SK-N-SH (cell line): ENCODE measurements around the gene ITGB6. TPM values are rescaled to one million over a fixed set of nuclear protein-coding genes. Genes with fewer than 3 reads are reported as not detected.

Experiments used
- CTCF ChIA-PET: fragments of 300-600, 350-600 bp; formaldehyde crosslinking; extraction: SDS; loops from one replicate; lab custom pipeline; 2021; lab: Yijun Ruan, JAX
- POLR2A ChIA-PET: fragments of 350-600 bp; sonication (Branson Sonifier 250); formaldehyde crosslinking; extraction: SDS; loops from one replicate; lab custom pipeline; 2020; ENCODE audit warnings: antibody characterized with exemption, inconsistent platforms; lab: Yijun Ruan, JAX
- DNase-seq: peaks from one replicate; pipeline ENCODE4 v3.0.0; 2012
- H2AFZ ChIP-seq: fragments of 200-600 bp; sonication (generic); 2 replicates; pipeline ENCODE4 v1.8.1; 2016; ENCODE audit warnings: antibody characterized with exemption, mild to moderate bottlenecking, low read depth
- H3F3A ChIP-seq: fragments of 200-600 bp; sonication (generic); replicated peaks from 2 replicates; pipeline ENCODE3; 2016; ENCODE audit warnings: antibody characterized with exemption, mild to moderate bottlenecking; ENCODE audit not compliant: insufficient read depth
- H3K27ac ChIP-seq, 2 experiments: fragments of 200-500 bp in 1 of 2; fragments of 200-600 bp in 1 of 2; sonication (Bioruptor generic) in 1 of 2; sonication (generic), shearing (Covaris generic) in 1 of 2; 2 replicates each; pipeline versions ENCODE4 v1.5.1 to v1.6.1; 2014 to 2016; ENCODE audit warnings: low read depth in 2 of 2, inconsistent platforms in 1 of 2, low read length in 1 of 2, mild to moderate bottlenecking in 1 of 2, mixed read lengths in 1 of 2
- H3K27me3 ChIP-seq: fragments of 200-600 bp; sonication (generic), shearing (Covaris generic); 2 replicates; pipeline ENCODE4 v1.6.1; 2016; ENCODE audit warnings: mixed run types; ENCODE audit not compliant: insufficient read depth
- H3K36me3 ChIP-seq, 2 experiments: fragments of 200-500 bp in 1 of 2; fragments of 200-600 bp in 1 of 2; sonication (Bioruptor generic) in 1 of 2; sonication (generic) in 1 of 2; replicated peaks in 1 of 2; 2 replicates each; pipeline versions ENCODE3 to v1.5.1; 2014 to 2016; ENCODE audit warnings: low read length in 1 of 2, mild to moderate bottlenecking in 1 of 2; ENCODE audit not compliant: insufficient read depth in 2 of 2, control insufficient read depth in 1 of 2
- H3K4me1 ChIP-seq, 2 experiments: fragments of 200-500 bp in 1 of 2; fragments of 200-600 bp in 1 of 2; sonication (Bioruptor generic) in 1 of 2; sonication (generic), shearing (Covaris generic) in 1 of 2; 2 replicates each; pipeline versions ENCODE4 v1.5.1 to v1.6.1; 2014 to 2016; ENCODE audit warnings: low read depth in 1 of 2, low read length in 1 of 2, mixed run types in 1 of 2; ENCODE audit not compliant: insufficient read depth in 2 of 2, control insufficient read depth in 1 of 2
- H3K4me2 ChIP-seq: fragments of 200-600 bp; sonication (generic), shearing (Covaris generic); 2 replicates; pipeline ENCODE4 v1.6.1; 2017; ENCODE audit warnings: mixed run types
- H3K4me3 ChIP-seq, 2 experiments: fragments of 200-500 bp in 1 of 2; fragments of 200-600 bp in 1 of 2; sonication (Bioruptor generic) in 1 of 2; sonication (generic), shearing (Covaris generic) in 1 of 2; 2 replicates each; pipeline versions ENCODE4 v1.5.1 to v1.8.1; 2014 to 2016; ENCODE audit warnings: low read depth in 2 of 2, inconsistent platforms in 1 of 2, low read length in 1 of 2, mild to moderate bottlenecking in 1 of 2, mixed read lengths in 1 of 2, moderate library complexity in 1 of 2
- H3K79me2 ChIP-seq: fragments of 200-600 bp; sonication (generic); 2 replicates; pipeline ENCODE4 v1.8.1; 2017; ENCODE audit warnings: mild to moderate bottlenecking; ENCODE audit not compliant: insufficient read depth
- H3K9ac ChIP-seq: fragments of 200-600 bp; sonication (generic); 2 replicates; pipeline ENCODE4 v1.6.1; 2017; ENCODE audit warnings: mixed run types
- H3K9me2 ChIP-seq: fragments of 200-600 bp; sonication (generic); 2 replicates; pipeline ENCODE4 v1.6.1; 2017; ENCODE audit warnings: mixed run types
- H3K9me3 ChIP-seq: fragments of 200-600 bp; sonication (generic); 2 replicates; pipeline ENCODE4 v1.6.1; 2017; ENCODE audit warnings: mixed run types, mild to moderate bottlenecking, moderate library complexity
- H4K20me1 ChIP-seq: fragments of 200-600 bp; sonication (generic); 2 replicates; pipeline ENCODE4 v1.6.1; 2017; ENCODE audit warnings: mild to moderate bottlenecking, mixed run types; ENCODE audit not compliant: insufficient read depth
- ELF1 ChIP-seq: IDR thresholded peaks from 2 replicates; pipeline ENCODE4 v1.4.0; 2012
- EP300 ChIP-seq, 2 experiments: IDR thresholded peaks; 2 replicates each; pipeline versions ENCODE4 v1.4.0 to v1.6.1; 2012; ENCODE audit warnings: borderline replicate concordance in 1 of 2, low read depth in 1 of 2, low read length in 1 of 2
- GATA2 ChIP-seq: sonication (generic); formaldehyde crosslinking; IDR thresholded peaks from 2 replicates; pipeline ENCODE4 v1.5.0; 2020; ENCODE audit warnings: mild to moderate bottlenecking, missing genetic modification reagents
- MAX ChIP-seq: IDR thresholded peaks from 2 replicates; pipeline ENCODE4 v1.4.0; 2012; ENCODE audit warnings: low read depth
- MEF2A ChIP-seq: IDR thresholded peaks from 2 replicates; pipeline ENCODE4 v1.4.0; 2012; ENCODE audit warnings: low read depth, borderline replicate concordance
- MXI1 ChIP-seq: IDR thresholded peaks from 2 replicates; pipeline ENCODE4 v1.6.1; 2012; ENCODE audit warnings: mild to moderate bottlenecking, low read depth, low read length, improper control_type of control experiment
- NFIC ChIP-seq: IDR thresholded peaks from 2 replicates; pipeline ENCODE4 v1.4.0; 2012; ENCODE audit warnings: borderline replicate concordance
- RAD21 ChIP-seq: IDR thresholded peaks from 2 replicates; pipeline ENCODE4 v1.6.1; 2012; ENCODE audit warnings: mild to moderate bottlenecking, low read length
- RCOR1 ChIP-seq: fragments of 150-350 bp; IDR thresholded peaks from 2 replicates; pipeline ENCODE4 v1.6.1; 2017; ENCODE audit warnings: antibody characterized with exemption, low read length
- RXRA ChIP-seq: IDR thresholded peaks from 2 replicates; pipeline ENCODE4 v1.4.0; 2012; ENCODE audit warnings: low read depth, mild to moderate bottlenecking, borderline replicate concordance
- SMC3 ChIP-seq: IDR thresholded peaks from 2 replicates; pipeline ENCODE4 v1.6.1; 2012; ENCODE audit warnings: low read depth, low read length, improper control_type of control experiment
- TCF12 ChIP-seq: IDR thresholded peaks from 2 replicates; pipeline ENCODE4 v1.4.0; 2012
- WGBS: methylation state at CpG from one replicate; pipeline ENCODE4 v1.1.6; 2017; ENCODE audit warnings: low lambda C conversion rate; 5-methylcytosine and 5-hydroxymethylcytosine counted together
- polyA plus RNA-seq, 3 experiments: library from polyadenylated mRNA; depleted of rRNA; stranded (reverse); fragments of >200 nt; gene quantifications; 2 replicates each; pipeline ENCODE4 v1.2.3, GENCODE V29; 2012
- TF ChIP-seq, protein P1 (sequence below): IDR thresholded peaks from 2 replicates; pipeline ENCODE4 v1.4.0; 2012; ENCODE audit warnings: low read depth, borderline replicate concordance

Gene ITGB6
- polyA plus RNA-seq, 1 of the 3 experiments (the other 2 are of a cell fraction), result 0.10 TPM

DNA sequence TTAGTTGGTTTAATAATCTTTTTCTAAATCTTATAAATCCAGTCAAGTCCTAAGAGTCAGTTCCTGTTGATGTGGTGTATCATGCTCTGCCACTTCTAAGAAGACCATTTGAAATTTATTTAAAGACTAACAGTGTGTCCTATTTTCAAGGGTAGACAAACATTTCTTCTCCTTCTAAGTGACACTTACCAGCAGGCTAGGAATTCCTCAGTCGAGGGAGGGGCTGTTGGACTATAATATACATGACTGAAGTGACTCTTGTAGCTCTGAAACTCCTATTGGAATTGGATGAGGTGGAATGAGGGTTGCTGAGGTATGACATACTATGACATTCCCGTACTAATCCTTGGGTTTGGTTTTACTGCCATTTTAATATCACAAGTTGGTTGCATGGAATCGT is 30.6 kb downstream of the ITGB6 start:
- Histone ChIP-seq H4K20me1 (no peaks in the 10 kb centered on the region), H3K27me3 (no peaks in the 10 kb centered on the region), H3K4me1 (peaks cover 7 to 17% of the 10 kb centered on the region in 2 experiments), H3K79me2 (no peaks in the 10 kb centered on the region), H3K27ac (no peak overlapping the region), H2AFZ (no peak overlapping the region), H3K9ac (no peak overlapping the region), H3K9me3 (no peaks in the 10 kb centered on the region), H3K4me3 (no peak overlapping the region)
- POLR2A ChIA-PET, result no interaction called here
- no peak for DNase-seq
- no peak for TF ChIP-seq RXRA
- TF ChIP-seq, protein P1, sequence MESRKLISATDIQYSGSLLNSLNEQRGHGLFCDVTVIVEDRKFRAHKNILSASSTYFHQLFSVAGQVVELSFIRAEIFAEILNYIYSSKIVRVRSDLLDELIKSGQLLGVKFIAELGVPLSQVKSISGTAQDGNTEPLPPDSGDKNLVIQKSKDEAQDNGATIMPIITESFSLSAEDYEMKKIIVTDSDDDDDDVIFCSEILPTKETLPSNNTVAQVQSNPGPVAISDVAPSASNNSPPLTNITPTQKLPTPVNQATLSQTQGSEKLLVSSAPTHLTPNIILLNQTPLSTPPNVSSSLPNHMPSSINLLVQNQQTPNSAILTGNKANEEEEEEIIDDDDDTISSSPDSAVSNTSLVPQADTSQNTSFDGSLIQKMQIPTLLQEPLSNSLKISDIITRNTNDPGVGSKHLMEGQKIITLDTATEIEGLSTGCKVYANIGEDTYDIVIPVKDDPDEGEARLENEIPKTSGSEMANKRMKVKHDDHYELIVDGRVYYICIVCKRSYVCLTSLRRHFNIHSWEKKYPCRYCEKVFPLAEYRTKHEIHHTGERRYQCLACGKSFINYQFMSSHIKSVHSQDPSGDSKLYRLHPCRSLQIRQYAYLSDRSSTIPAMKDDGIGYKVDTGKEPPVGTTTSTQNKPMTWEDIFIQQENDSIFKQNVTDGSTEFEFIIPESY, result no peak
- TF ChIP-seq MAX, result no peak
- TF ChIP-seq RCOR1, result no peak
- no peak for TF ChIP-seq SMC3
- TF ChIP-seq EP300 (IDR thresholded peaks at IDR 0.05; ENCODE audit: borderline replicate concordance in 1 of 2, low read depth in 1 of 2, low read length in 1 of 2), result no peak
- no peak for TF ChIP-seq TCF12
- TF ChIP-seq, all 33 proteins: peak for 0
- no peaks in the 10 kb centered on the region for H3K36me3 ChIP-seq
- H3K9me2 ChIP-seq, result no peaks in the 10 kb centered on the region
- H3K4me2 ChIP-seq, result no peak overlapping the region
- WGBS, result 75% methylated on average over 3 of the region's 3 CpGs
- no peaks in the 10 kb centered on the region for H3F3A ChIP-seq
- CTCF ChIA-PET, result no interaction called here

GRCh38 chr2:160168878-160169277 is 31.2 kb downstream of the ITGB6 start:
- CTCF ChIA-PET, result no interaction called here
- WGBS, result 93% methylated on average over 3 of the region's 3 CpGs
- H3K79me2 ChIP-seq, result no peaks in the 10 kb centered on the region

More at GRCh38 chr2:160168878-160169277, 31.2 kb downstream of the ITGB6 start:
- Histone ChIP-seq H3K27ac (no peak overlapping the region), H3F3A (no peaks in the 10 kb centered on the region), H3K4me3 (no peak overlapping the region), H3K4me1 (peaks cover 7 to 17% of the 10 kb centered on the region in 2 experiments), H3K9ac (no peak overlapping the region), H3K9me2 (no peaks in the 10 kb centered on the region), H3K36me3 (no peaks in the 10 kb centered on the region), H3K9me3 (no peaks in the 10 kb centered on the region), H4K20me1 (no peaks in the 10 kb centered on the region), H3K27me3 (no peaks in the 10 kb centered on the region), H3K4me2 (no peak overlapping the region), H2AFZ (no peak overlapping the region)
- DNase-seq, result no peak
- TF ChIP-seq RXRA (no peak), GATA2 (CRISPR knock-in tag) (no peak), NFIC (no peak), MEF2A (no peak), ELF1 (no peak), RAD21 (no peak), MXI1 (no peak)
- POLR2A ChIA-PET, result no interaction called here
